AG20443 (cell line): Measurements from ENCODE around the gene GCN1.

Experiments
- DNase-seq: peaks from one replicate; pipeline ENCODE4 v3.0.0; 2012; ENCODE audit warnings: low spot score, mixed read lengths

GCN1 gene

DNA sequence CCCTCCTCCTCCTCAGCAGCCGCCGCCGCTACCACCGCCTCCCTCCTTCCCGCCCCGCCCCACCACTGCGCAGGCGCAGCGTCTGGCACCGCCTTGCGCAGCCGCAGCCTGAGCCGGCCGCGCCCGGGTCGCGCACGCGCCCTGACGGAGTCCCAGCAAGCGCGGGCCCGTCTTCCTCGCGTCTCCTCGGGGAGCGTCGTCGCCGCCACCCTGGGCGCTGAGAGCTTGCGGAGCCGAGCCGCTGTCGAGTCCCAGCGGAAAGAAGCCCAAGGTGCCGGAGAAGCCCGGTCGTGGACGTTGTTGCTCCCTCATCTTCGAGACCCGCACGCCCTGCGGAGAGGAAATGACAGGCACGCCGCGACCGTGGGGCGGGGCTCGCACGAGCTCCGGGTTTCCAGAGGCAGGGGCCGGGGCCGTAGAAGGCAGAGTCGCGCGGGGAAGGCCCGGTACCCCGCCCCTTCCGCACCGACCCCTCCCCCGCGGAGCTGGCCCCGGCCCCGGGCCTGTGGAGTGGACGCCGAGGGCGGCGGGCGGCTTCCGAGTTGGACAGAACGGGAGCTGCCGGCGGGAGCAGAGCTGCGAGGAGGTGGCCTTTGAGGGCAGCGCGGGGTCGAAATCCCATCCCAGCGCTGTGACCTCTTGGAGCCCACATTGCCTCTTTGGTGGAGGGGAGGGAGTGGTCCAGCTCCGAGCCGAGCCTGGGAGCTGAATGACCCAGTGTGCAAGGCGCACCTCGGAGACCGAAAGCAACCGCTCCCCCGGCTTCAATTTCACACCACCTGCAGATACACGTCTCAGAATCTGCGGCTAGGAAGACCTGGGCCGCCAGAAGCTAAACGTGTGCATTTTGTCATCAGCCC is 77.5 kb downstream of the GCN1 start:
- peak; percentile 100 for DNase-seq

DNA sequence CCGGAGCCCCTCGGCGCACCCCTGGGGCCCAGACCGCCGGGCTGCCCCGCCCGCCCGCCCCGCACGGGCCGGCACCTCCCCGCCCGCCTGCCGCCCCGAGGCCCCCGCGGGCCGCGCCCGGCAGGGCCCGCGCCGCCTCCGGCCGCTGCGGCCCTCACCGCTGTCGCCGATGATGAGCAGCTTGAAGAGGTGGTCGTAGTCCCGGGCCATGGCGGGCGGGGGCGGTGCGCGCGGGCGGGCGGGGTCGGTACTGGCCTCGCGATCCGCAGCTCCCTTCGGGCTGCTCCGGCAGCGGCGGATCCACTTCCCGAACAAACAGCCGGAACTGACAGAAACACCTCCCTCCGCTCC is 78.1 kb downstream of the GCN1 start, which contains the start of gene RAB35:
Gene RAB35, minus strand, starts transcription at position 313 of the 351 bp plus-strand sequence. Its CDS starts 103 bp downstream, at position 210.
- DNase-seq, result no peak

DNA sequence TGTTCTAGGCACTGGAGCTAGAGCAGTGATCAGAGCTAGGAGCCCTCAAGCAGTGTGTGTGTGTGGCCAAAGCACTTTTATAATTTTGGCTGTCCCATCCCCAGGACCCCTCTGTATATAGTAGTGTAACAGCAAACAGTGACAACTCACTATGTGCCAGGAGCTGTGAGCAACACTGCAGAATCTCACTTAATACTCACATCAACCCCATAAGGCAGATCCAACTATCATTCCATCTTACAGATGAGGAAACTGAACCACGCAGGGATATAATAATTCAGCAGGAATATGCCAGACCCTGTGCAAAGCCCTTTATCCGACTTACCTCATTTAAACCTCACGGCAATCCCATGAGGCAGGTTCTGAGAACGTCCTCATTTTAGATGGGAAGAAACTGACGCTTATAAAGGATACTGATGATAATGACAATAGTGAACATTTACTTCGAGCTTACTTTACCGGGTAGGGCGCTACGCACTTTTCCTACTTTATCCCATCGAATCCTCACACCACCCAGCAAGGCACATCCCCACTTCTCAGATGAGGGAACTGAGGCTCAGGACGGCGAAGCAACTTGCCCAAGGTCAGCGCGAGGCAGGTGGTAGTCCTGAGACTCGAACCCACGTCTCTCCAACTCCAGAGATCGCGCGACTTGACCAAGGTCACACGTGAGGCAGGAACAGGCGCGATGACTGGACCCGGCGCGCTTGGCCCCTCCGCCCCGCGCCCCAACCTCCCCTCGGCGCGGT is 78.6 kb downstream of the GCN1 start:
- no peak for DNase-seq

DNA sequence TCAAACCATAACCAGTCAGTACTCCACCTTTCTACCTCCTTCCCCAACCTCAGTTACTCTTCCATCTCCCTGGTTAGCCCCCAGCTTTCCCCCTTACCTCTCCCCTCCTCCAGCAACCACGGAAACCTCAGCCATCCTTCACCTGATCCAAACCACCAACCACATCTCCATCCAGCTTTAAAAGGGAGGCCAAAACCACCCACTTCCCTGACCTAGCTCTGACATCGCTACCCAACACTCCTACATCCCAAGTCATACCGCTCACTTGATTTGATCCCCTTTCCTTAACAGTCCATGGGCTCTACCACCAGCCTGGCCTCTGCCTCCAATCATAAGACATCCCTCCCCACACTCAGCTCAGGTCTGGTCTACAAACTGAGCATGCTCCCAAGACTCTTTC is 79.4 kb downstream of the GCN1 start:
- DNase-seq, result no peak

DNA sequence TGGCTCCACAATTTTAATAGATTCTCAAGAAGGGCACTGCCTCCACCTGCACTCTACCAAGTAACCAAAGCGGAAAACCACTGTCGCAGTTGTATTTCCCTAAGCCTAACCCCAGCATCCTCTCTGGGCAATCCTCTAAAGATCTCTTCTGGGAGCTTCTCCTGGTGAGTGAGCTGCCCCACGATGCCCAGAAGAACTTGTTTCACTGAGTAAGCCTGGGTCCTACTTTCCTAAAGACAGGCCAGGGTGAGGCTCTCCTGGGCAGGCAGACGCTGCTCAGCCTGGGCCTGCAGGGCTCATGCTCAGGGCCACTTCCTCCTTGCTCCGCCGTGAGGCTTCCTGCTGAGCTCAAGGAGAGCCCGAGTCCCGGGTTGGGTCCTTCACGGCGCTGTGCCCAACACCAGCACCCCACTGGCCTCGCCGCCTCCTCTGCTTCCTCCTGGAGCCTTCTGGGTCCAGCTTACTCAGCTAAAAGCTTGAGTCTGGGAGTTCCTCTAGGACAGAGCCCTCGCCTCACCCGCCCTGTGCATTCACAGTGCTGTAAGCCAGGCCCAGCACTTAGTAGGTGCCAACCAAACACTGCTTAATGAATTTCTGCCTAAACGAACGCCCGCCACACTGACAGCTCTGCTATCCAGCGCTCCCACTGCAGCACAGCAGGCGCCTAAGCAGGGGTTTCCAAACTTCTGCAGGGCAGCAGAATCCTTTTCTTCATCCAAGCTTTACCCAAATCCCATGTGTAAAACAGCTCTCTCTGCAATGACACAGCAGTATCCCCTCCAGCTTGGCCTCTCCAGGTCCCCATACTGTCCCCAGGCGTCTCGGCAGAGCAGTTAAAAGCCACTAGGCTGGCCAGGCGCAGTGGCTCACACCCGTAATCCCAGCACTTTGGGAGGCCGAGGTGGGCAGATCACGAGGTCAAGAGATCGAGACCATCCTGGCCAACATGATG is 83.7 kb downstream of the GCN1 start:
- DNase-seq, result no peak

DNA sequence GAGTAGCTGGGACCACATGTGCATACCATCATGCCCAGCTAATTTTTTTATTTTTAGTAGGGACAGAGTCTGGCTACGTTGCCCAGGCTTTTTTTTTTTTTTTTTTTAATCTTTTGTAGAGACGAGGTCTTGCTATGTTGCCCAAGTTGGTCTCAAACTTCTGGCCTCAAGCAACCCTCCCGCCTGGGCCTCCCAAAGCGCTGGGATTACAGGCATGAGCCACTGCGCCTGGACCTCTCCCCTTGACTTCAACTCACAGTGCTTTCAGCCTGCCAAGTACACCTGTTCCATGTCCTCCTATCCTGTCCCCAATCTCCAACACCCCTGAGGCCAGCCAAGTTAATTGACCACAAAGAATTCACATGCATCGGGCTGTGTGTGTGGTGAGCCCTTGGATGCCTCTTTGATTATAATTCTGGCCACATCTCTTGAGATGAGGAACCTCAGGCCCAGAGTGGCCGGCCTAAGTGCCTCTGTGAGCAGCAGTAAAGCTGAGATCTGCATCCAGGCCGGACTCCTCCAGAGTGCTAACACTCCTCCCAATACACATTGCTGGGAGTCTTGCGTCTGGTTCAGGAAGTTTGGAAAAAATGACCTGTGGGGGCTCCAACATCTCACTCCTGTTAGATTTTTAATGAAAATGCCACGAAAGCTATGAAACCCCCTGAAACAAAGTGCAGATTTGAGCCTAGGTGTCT is 84.8 kb downstream of the GCN1 start:
- no peak for DNase-seq

DNA sequence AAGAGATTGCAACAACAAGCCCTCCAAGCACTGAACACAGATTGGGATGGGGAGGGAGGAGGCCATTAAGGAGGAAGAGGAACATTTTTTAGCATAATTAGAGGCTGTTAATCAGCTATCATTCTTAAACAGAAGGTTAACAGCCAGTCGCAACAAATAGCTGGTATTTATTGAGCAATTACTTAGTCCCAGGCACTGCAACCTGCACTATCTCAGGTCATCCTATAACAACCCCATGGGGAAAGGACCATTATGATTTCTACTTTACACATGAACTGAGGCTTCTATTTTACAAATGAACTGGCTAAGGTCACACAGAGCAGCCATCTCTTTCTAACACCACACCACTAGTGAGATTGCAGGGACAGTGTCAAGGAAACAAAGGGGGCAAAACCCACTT is 88.4 kb downstream of the GCN1 start:
- DNase-seq, result no peak

DNA sequence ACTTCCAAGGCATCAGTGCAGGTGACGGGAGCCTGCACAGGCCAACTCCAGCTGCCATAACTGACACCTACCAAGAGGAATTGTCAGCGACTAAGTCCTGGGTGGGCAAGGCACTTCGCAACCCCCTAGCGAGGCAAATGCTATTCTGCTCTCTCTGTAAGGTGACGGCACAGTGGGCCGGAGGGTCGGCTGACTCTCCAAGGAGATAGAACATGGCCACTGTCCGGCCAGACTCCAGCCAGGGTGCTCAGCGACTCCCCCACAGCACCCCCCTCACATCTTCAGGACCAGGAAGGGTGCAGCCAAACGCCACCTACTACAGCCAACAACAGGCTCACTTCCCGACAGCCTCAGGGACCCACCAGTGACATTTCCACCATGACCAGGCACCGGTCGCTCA is 91.1 kb downstream of the GCN1 start:
- DNase-seq, result no peak

DNA sequence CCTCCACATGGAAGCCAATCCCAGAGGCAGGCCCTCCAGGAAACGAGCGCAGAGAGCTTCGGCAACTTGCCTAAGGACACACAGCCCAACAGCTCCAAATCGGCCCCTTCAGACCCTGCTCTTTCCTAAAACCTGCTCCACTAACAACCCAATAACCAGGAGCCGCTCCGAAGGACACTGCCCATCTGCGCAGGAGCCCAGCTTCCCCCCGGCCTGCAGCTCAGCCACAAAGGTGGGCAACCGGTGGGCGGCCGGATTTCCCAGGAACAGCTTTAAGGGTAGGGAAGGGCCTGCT is 91.5 kb downstream of the GCN1 start:
- DNase-seq, result no peak

DNA sequence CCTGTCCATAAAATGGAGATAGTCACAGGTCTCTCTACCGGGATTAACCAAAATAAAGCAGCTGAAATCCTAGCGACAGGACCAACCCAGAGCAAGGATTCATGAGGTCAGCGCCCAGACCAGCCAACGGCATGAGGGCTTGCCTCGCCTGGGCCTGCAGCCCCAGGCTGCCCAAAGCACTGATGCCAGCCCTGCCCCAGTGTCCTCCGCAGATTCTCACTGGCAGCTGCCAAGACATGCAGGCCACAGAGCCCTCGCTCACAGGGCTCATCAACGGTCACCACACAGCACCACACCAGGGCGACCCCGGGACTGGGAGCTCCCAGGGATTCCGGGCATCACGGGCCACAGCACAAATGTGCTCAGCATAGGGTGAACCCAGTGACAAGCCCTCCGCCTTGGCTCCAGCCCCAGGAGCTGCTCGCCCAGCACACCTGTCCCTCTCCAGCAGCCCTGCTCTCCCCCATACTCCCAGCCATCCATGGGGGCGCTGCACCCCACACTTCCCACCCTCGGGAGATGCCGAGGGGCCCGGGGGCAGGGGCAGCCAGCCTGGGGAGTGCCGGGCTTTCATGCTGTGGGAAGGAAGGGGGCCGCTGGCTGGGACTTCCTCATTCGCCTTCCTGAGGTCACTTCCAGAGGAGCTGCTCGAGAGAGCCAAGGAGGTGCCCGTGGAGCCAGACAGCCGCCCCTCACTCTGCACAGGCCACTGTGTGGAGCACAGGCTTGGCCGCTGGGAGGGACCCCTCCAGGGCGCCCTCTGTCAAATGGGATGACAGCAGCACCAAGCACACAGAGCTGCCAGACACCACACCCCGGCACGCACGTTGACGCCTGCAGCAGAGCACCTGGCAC is 92.1 kb downstream of the GCN1 start:
- DNase-seq, result no peak

DNA sequence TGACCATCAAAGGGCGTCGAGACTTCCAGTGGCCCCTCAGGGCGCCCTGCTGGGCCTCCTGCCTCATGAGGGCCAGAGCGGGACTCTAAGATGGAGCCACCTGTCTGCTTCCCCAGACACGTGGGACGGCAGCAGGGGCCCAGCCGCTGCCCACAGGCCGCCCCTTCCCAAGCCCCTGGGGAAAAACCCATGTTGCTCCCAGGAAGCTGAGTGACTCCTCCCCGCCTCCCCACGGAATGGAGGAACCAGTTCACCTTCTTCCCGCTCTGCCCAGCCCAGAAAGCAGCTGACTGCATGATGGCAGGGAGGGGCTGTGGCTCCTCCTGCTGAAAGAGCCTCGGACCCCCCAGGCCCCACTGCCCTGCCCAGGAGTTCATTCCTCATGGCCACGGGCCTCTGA is 92.9 kb downstream of the GCN1 start:
- DNase-seq, result no peak

DNA sequence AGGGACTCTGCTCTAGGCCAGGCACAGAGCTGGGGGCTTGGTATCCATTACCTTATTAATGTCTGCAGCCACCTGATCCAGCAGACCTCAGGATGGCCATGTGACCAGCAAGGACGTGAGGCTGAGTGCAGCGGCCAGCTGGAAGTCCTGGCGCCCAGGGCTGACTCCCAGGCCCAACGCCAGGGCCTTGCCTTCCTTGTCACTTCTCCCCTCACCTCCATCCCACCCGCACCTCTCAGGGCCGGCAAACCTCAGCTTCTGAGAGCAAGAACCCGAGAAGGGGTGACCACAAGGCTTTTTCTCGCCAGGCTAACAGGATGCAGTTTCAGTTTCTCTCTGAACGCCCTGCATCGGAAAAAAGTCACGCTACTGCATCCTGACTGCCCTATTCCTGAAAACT is 93.3 kb downstream of the GCN1 start:
- peak; percentile 40 for DNase-seq

DNA sequence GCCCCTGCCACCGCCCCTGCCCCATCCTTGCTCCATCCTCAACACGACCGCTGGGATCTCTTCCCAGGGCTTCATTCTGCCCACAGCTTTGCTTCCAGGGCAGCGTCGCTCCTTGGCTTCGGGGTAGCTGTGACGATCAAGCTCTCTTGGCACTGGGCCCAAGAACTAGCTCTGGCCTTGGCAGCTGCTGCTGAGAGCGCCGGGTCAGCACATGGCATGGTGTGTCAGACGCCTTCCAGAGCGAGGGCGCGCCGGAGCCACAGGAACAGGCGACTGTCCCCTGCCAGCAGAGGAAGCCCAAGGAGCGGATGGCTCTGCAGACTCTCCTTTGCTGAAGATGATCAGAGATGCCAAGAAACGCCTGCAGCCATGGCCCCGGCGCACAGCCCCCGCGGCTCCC is 93.9 kb downstream of the GCN1 start:
- peak; percentile 70 for DNase-seq

DNA sequence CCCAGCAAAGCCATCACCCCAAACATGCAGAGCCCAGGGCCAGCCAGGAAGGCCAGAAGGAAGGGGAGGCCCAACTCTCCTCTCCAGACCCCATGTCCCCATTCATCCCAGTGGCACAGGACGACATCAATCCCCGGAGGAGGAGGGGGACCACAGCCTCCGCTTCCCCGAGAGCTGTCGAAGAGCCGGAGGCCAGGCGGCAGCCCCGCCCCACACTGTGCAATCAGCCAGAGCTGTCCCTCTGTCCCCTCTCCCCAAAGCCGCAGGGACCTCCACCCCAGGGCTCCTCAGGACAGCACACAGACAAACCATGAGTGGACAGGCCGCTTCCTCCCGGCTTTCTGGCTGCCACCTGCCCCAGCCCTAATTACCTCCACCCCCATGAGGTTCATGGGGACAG is 94.8 kb downstream of the GCN1 start:
- DNase-seq, result no peak

DNA sequence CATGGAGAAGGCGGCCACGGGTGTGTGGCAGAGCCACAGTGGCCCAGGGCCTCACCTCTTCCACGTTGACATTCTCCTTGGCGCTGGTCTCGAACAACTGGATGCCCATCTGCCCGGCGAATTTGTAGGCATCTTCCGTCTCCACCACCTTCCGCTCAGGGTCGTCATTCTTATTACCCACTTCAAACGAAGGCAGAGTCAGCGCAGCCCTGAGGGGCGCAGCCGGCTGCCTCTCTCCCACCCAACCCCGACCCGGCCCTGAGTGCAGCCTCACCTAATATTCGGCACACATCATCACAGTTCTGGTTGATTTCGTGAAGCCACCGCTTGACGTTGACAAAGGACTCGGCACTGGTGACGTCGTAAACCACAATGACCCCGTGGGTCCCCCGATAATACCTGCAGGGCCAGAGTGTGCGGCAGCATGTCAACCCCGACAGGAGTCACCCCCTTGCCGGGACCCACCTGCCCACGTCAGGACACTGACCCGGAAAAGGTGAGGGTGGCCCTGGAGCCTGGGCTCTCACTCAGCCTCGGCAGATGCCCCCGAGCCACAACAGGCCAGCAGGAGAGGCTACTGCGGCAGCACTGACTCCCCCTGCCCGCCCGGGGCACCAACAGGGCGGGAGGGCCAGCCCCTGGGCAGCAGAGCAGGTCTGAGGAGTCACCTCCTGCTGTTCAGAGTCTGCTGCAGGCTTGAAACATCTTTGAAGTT is 95.6 kb downstream of the GCN1 start:
- DNase-seq, result no peak

DNA sequence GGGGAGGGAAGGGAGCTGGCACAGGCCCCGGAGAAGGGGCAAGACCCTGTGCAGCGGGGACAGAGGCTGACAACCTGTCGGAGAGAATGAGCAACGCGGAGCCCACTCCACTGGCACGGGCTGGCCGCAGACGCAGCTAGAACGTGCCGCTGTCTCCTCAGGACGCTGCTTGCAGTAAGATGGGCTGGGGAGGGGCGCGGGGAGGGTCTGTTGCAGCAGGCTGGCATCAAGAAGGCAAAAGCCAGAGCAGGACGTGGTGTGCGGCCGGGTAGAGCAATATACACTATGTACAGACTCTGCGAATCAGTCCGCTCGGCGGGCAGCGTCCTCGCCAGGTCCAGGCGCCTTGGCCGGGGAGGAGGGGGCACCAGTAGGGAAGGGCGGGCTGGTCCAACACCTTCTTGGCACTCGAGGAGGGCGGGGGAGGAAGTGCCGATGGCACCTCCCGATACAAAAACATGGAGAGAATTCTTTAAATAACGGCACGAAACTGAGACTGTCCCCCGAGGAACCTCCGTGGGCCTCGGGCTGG is 97.8 kb downstream of the GCN1 start:
- no peak for DNase-seq

DNA sequence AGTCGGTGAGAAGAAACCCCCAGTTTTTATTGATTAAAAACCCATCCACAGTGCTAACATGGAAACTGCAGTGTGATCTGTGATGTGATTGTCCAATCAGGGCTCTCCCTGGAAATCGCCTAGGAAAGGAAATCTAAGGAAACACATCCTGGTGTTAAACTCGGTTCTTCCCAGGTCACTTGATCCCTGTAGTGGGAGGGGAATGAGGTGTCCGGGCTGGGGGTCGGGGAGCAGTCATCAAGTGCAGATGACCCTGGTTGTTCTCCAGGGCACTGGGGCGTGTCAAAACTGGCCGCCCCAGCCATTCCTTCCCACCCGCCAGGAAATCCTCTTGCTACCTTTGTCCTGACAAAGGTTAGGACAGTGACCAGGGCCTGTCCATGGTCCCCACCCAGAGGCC is 98.8 kb downstream of the GCN1 start:
- no peak for DNase-seq

DNA sequence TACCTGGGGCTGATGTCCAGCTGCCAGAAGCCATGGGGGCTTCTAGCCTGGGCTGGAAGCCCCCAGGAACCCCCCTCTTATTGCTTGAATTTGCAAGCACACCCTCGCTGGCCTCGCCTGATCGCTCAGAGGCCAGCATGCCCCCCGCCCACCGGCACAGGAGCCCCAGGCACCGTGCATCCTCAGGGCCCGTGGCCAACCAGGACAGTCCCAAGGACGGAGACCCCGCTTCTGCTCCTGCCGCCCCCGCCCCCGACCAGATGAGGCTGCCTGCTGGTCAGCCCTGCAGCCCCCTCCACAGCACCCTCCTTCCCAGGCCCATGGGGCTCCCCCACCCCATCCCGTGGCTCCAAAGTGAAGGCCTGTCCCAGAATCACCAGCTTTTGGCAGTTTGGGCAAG is 99.2 kb downstream of the GCN1 start:
- no peak for DNase-seq

DNA sequence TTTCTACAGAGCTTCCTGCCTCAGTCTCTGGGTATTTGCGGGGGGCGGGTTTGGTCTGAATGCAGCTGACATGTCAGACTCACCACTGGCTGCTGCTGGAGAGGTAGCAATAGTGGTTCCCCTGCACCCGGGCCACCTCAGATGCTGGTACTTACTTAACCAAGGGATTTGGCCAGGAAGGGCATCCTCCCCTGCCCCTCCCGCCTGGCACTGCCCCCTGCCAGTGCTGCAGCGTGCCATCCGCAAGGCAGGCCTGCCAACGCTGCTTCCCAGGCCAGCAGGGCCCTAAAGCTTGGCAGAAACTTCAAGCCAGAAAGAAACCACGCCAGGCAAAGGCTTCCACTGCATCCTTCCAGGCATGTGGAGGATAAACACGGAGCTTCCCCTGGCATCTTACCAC is 100.0 kb downstream of the GCN1 start:
- no peak for DNase-seq
